Stimulated activated CD8-positive, alpha-beta memory T cell treated with anti-CD3 and anti-CD28 coated beads, Interleukin-7, amount 100 ng/mL, for 24 hours (primary cell): ENCODE results near the gene CIB1.

Source experiments
- DNase-seq: peaks from one replicate; pipeline ENCODE4 v3.0.0-alpha.2; 2020; ENCODE audit warnings: low read depth

Gene CIB1

DNA sequence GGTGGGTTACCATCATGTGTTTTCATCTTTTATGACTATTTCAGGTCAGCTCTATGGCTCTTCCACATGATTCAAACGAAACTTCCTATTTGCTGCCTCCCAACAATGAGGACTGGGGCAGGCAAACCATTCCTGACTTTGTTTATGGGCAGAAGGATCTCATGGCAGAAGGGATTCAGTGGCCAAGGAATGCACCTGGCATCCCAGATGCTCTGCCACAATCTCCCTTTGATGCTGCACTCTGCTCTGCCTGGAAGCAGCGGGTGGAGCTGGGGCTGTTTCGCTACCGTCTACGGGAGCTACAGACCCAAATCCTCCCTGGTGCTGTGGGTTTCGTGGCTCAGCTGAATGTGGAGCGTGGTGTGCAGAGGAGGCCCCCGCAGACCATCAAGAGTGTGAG, 7.1 kb upstream of the CIB1 start:
- no peak for DNase-seq

DNA sequence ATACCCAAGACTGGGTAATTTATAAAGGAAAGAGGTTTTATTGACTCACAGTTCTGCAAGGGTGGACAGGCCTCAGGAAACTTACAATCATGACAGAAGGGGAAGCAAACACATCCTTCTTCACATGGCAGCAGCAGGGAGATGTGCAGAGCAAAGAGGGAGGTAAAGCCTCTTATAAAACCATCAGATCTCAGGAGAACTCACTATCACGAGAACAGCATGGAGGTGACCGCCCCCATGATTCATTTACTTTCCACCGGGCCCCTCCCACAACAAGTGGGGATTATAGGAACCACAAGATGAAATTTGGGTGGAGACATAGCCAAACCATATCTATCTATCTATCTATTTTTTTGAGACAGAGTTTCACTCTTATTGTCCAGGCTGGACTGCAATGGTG, 5.6 kb upstream of the CIB1 start:
- DNase-seq, result no peak

DNA sequence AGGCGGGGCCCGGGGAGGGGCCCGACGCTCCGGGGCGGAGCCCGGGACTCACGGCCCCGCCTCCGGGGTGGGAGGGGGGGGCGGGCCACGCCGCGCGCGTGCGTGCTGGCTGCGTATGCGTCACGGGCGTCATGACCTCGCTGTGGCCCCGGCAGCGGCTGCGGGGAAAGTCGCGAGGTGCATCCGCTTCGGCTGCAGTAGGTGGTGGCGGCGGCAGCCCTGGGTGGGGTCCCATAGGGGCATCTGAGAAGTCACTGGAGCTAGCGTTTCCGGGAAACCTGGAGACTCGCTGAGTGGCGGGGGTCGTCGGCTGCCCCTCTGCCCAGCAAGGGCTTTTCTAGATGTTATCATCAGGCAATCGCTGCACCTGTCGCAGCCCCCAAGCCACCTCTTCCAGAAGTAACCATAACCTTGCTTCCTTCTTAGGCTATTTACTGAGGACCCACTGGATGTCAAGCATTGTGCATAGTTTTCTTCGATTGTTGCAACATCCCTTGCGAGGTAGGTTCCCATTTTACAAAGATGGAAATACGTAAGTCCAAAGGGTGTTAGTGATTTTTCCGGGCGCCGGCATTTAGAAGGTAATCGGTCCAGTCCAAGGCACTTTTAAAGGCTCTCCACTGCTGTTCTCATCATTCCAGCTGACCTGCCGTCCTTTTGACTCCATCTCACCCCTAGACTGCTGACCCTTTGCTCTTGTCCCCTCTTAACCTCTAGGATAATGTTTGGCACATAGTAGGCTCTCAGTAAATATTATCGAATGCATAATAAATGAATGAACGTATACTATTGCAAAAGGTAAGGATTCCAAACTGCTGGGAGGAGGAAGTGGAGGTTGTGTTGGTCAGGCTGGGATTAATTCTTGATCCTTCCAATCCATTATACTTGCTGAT, 601 bp upstream of the CIB1 start, which contains the start of gene GDPGP1:
Gene GDPGP1, plus strand, starts transcription at position 114 of the 893 bp plus-strand sequence. CDS start 6,700 bp downstream, outside the sequence.
- DNase-seq, result no peak

DNA sequence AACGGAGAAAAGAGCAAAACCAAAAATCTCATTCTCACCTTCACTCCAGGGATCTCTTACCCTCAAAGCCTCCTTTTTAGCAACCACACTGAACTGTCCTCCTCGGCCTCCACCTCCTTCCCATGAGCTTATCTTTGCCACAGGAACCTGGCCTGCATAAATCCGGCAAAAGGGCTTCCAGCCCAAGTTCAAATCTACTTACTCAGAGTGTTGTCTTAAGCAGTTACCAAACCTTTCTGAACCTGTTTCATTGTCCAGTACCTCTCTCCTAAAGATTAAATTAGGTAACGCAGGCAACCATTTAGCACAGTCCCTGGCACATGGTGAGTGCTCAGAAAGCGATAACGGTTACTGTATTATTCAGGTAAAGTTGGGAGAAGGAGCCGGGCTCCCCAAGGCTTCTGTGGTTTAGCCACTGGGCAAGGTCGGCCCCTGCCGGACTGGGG, 777 bp downstream of the CIB1 start:
- no peak for DNase-seq

- no peak for DNase-seq
Observed at GRCh38 chr15:90232196-90232595, 1.5 kb downstream of the CIB1 start.

DNA sequence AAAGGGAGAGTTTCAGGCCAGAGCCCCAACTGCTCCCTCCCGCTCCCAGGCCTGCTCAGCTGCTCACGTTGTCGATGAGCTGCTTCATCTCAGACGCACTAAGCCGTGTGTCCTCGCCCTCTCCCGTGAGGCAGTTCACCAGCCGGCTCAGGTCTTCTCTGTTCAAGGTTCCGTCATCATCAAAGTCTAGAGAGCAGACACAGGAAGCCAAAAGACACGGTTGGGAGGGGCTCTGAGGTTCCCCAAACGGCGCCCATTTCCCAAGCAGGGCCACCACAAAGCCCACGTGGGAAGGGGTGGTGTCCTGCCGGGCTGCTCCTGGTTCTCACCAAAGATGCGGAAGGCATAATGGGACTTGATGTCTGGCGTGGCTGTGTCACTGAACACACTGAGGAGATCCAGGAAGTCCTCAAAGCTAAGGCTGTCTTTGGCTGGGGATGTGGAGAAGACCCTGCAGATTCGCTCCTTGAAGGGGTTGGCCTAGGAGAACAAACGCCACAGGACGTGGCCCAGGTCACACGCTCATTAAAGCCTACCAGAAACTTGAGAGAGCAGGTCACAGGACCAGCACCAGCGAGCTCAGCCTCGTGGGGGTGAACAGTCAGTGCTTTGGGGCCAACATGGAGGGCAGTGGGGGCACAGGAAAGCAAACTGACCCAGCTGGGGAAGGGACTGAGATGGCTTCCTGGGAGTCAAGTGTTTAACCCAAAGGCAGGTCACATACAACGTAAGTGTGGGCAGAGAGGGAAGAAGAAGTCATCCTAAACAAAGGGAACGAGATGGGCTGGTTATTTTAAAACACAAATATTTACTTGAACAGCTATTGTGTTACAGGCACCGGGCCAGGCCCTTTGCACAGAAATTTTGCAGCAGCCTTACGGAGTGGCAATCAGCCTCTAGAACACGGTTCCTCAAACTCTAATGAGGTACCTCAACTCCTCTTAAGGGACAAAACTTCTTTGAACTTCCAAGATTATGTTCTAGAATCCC, 2.4 kb downstream of the CIB1 start:
- DNase-seq, result peak; percentile 22

DNA sequence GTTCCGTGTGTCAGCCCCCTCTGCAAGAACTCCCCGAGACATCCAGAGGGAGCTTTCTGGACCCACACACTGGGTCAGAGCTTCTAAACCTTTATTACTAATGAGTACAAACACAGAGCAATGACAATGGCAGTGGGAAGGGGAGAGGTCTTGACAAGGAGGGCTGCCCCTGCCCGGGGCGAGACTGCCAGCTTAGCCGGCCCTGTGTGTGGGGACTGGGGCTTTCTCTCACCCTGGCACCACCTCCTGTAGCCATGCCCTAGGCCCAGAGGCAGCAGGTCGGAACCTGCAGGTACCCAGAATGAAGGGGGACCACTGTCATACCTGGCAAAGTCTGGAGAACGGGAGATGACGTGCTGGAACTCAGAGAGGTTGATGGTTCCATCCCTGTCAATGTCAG, 3.1 kb downstream of the CIB1 start:
- no peak for DNase-seq

- DNase-seq, result no peak
Observed at GRCh38 chr15:90230071-90230494, 3.7 kb downstream of the CIB1 start.

- no peak for DNase-seq
Observed at GRCh38 chr15:90228960-90229359, 4.8 kb downstream of the CIB1 start.

- no peak for DNase-seq
Observed at GRCh38 chr15:90227816-90228772, 5.6 kb downstream of the CIB1 start.

DNA sequence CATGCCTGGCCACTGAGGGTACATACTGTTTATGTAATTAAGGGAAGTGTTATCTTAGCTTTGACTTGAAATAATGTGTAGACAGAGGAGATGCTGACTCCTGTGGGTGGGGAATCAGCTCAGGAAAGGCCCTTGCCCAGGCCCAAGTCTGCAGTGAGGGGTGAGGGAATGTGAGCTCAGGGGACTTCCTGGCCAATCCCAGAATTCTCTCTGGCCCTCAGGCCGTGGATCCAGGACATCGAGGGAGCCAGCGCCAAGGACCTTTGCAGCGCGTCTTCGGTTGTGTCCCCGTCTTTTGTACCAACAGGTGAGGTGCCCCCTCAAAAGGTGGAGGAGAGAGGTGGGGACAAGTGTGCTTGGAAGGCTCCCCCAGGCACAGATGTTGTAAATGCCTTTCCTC, 6.4 kb downstream of the CIB1 start:
- no peak for DNase-seq

DNA sequence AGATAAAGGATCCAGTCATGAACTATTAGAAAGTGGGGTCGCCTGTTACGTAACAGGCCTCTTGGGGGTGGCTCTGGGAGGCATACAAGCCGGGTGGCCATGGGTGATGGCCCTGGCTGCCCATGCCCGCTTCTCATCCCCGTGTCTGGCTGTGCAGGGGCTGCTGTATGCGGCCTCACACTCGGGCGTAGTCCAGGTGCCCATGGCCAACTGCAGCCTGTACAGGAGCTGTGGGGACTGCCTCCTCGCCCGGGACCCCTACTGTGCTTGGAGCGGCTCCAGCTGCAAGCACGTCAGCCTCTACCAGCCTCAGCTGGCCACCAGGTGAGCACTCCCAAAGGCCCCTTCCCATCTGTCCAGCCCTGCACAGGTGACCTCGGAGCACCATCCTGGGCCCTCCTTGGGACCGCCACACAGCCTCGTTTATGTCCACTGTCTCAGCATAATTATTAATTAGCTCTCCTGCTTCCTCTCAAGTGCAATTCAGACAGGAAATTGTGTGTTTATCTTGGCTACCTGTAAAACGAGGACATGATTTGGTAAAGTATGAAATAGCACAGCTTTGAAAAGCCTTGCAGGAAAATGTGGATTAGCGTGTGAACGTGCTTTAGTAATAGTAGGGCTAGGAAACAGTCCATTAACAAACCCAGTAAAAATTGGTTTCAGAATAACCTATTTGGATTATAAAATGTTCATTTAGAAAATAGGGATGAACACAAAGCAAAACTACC, 8.1 kb downstream of the CIB1 start:
- DNase-seq, result no peak

DNA sequence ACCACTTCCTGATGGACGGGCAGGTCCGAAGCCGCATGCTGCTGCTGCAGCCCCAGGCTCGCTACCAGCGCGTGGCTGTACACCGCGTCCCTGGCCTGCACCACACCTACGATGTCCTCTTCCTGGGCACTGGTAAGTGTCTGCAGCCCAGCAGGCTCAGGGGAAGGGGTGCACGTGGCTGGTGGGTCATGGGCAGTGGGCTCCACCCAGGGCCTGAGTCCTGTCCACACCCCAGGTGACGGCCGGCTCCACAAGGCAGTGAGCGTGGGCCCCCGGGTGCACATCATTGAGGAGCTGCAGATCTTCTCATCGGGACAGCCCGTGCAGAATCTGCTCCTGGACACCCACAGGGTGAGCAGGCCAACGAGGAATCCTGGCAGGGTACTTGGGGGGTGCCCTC, 8.7 kb downstream of the CIB1 start:
- no peak for DNase-seq

GRCh38 chr15:90223441-90224165, 10.1 kb downstream of the CIB1 start:
- no peak for DNase-seq

DNA sequence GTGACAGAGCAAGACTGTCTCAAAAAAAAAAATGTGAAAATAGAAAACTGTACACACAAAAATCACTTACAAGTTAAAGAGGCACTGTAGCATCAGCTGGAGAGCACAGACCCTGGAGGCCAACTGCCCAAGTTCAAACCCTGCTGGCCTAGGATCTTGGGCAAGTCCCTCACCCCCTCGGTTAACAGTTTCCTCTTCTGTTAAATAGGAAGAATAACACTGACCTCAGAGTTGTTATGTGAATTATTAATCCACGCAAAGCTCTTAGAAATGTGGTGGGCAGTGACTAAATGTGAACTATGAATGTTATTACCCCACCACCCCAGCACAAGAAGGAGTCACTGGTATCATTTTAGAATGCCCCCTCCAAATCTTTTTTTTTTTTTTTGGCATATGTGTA, 11.2 kb downstream of the CIB1 start:
- no peak for DNase-seq

- DNase-seq, result no peak
Observed at GRCh38 chr15:90221246-90221900, 12.4 kb downstream of the CIB1 start.

DNA sequence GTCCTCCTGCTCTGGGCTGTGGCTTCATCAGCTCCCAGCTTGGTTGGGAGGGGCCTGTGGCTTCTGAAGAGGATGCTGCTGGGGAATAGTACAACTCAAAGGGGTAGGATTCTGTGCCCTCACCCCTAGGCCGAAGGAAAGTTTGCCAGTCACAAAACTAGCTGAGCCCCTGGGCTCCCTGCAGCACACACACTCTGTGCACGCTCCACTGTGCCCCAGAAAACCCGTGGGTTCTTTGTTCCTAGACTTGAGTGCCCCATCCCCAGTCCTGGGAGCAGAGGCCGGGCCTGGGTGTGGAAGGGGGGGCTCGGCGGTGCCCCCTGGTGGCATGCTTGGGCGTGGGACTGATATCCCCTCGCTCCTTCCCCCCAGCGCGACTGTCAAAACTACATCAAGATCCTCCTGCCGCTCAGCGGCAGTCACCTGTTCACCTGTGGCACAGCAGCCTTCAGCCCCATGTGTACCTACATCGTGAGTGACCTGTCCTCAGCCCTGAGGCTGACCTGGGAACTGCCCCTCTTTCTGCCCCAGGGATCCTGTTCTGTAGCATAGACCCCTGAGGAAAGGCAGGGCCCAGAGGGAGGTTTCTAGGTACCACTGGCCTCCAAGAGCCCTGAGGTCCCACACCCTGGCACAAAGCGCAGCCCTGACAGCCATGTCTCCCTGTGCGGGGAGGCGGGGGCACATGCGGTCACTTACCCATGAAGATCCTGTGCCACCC, 14.2 kb downstream of the CIB1 start:
- DNase-seq, result no peak

GRCh38 chr15:90217671-90218394, 15.9 kb downstream of the CIB1 start:
- no peak for DNase-seq
